ENCODE measurements around the gene TBCA. TPM values are rescaled to one million over a fixed set of nuclear protein-coding genes. Genes with fewer than 3 reads are reported as not detected.

Gene TBCA
- total and polyA plus RNA-seq, 2 of the 13 experiments (the other 11 are each of a cell fraction or from before 2014, with no cell fraction given) = 93.8 to 309 TPM

Other genes with a start within 250 kb of the TBCA start
- gene OTP, start 137.6 kb downstream of the TBCA start, total RNA-seq (2016; rRNA removed; fragmentation: Illumina TruSeq; extraction: Trizol) = not detected in 2 replicates
- gene OTP, start 137.6 kb downstream of the TBCA start, polyA plus RNA-seq (2011; rRNA removed) = not detected in 2 replicates

All from HepG2 (cell line).